ENCODE measurements around the gene POU2F3. TPM values are rescaled to one million over a fixed set of nuclear protein-coding genes. Genes with fewer than 3 reads are reported as not detected.
A peak's percentile ranks its signal among the peaks of the same experiment; 100 is the strongest.

Gene POU2F3
- total and polyA plus RNA-seq, 2 of the 13 experiments (the other 11 are each of a cell fraction or from before 2014, with no cell fraction given): not detected

GRCh38 chr11:120192831-120193625 lies 46.9 kb upstream of the POU2F3 start (continued):
- TF ChIP-seq GMEB2 (CRISPR knock-in tag; IDR thresholded peaks at IDR 0.05; ENCODE audit: low read depth): no peak
- TF ChIP-seq SIX1 (CRISPR knock-in tag; IDR thresholded peaks at IDR 0.05; ENCODE audit: borderline replicate concordance): no peak
- no peak for TF ChIP-seq BHLHE40 (IDR thresholded peaks at IDR 0.05; ENCODE audit: low read length)
- TF ChIP-seq ZNF512B (CRISPR knock-in tag; IDR thresholded peaks at IDR 0.05; ENCODE audit: borderline replicate concordance): peak; percentile 73; the same call in 1 of the 2 replicates
- TF ChIP-seq ZNF782 (CRISPR knock-in tag; IDR thresholded peaks at IDR 0.05; ENCODE audit: borderline replicate concordance): no peak; the same call in 1 of the 2 replicates
- TF ChIP-seq, protein P1, sequence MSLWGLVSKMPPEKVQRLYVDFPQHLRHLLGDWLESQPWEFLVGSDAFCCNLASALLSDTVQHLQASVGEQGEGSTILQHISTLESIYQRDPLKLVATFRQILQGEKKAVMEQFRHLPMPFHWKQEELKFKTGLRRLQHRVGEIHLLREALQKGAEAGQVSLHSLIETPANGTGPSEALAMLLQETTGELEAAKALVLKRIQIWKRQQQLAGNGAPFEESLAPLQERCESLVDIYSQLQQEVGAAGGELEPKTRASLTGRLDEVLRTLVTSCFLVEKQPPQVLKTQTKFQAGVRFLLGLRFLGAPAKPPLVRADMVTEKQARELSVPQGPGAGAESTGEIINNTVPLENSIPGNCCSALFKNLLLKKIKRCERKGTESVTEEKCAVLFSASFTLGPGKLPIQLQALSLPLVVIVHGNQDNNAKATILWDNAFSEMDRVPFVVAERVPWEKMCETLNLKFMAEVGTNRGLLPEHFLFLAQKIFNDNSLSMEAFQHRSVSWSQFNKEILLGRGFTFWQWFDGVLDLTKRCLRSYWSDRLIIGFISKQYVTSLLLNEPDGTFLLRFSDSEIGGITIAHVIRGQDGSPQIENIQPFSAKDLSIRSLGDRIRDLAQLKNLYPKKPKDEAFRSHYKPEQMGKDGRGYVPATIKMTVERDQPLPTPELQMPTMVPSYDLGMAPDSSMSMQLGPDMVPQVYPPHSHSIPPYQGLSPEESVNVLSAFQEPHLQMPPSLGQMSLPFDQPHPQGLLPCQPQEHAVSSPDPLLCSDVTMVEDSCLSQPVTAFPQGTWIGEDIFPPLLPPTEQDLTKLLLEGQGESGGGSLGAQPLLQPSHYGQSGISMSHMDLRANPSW (CRISPR knock-in tag; IDR thresholded peaks at IDR 0.05; ENCODE audit: borderline replicate concordance): no peak
- no peak for TF ChIP-seq ZSCAN12 (CRISPR knock-in tag; IDR thresholded peaks at IDR 0.05)
- TF ChIP-seq CBFB (CRISPR knock-in tag; IDR thresholded peaks at IDR 0.05): peak; percentile 75; the same call in 1 of the 2 replicates
- TF ChIP-seq, protein P2, sequence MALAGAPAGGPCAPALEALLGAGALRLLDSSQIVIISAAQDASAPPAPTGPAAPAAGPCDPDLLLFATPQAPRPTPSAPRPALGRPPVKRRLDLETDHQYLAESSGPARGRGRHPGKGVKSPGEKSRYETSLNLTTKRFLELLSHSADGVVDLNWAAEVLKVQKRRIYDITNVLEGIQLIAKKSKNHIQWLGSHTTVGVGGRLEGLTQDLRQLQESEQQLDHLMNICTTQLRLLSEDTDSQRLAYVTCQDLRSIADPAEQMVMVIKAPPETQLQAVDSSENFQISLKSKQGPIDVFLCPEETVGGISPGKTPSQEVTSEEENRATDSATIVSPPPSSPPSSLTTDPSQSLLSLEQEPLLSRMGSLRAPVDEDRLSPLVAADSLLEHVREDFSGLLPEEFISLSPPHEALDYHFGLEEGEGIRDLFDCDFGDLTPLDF (CRISPR knock-in tag; IDR thresholded peaks at IDR 0.05): no peak
- no peak for TF ChIP-seq SMARCC2 (IDR thresholded peaks at IDR 0.05)
- TF ChIP-seq ZNF788 (CRISPR knock-in tag; IDR thresholded peaks at IDR 0.05; ENCODE audit: borderline replicate concordance): peak; percentile 78; the same call in 1 of the 2 replicates
- TF ChIP-seq BATF2 (CRISPR knock-in tag; IDR thresholded peaks at IDR 0.05): no peak
- TF ChIP-seq KLF13 (CRISPR knock-in tag; IDR thresholded peaks at IDR 0.05): no peak
- TF ChIP-seq NCOA2 (CRISPR knock-in tag; IDR thresholded peaks at IDR 0.05): peak; percentile 81
- TF ChIP-seq ZNF17 (CRISPR knock-in tag; IDR thresholded peaks at IDR 0.05): no peak
- peak; percentile 100 for TF ChIP-seq ZNF263 (CRISPR knock-in tag; IDR thresholded peaks at IDR 0.05)
- no peak for TF ChIP-seq ZNF143 (CRISPR knock-in tag; IDR thresholded peaks at IDR 0.05)
- TF ChIP-seq ZSCAN22 (CRISPR knock-in tag; IDR thresholded peaks at IDR 0.05): no peak
- no peak for TF ChIP-seq ZNF510 (CRISPR knock-in tag; IDR thresholded peaks at IDR 0.05; ENCODE audit: low read depth)
- TF ChIP-seq FOXM1 (CRISPR knock-in tag; IDR thresholded peaks at IDR 0.05): no peak
